GM20000 (cell line): ENCODE data around the gene NUB1.

Experiments
- DNase-seq: peaks from one replicate; pipeline ENCODE4 v3.0.0; 2012; ENCODE audit warnings: low spot score
- CTCF ChIP-seq: IDR thresholded peaks from 2 replicates; pipeline ENCODE4 v1.5.1; 2012; ENCODE audit warnings: mild to moderate bottlenecking, control low read depth; ENCODE audit errors: extremely low read depth, missing control alignments

NUB1 gene

GRCh38 chr7:151341357-151342101 is at the start of gene NUB1:
TSS of gene NUB1 (plus strand) at chr7:151341812. CDS start at chr7:151345350, 3,538 bp downstream.
- peak; percentile 89 for DNase-seq
- TF ChIP-seq CTCF, result no peak

DNA sequence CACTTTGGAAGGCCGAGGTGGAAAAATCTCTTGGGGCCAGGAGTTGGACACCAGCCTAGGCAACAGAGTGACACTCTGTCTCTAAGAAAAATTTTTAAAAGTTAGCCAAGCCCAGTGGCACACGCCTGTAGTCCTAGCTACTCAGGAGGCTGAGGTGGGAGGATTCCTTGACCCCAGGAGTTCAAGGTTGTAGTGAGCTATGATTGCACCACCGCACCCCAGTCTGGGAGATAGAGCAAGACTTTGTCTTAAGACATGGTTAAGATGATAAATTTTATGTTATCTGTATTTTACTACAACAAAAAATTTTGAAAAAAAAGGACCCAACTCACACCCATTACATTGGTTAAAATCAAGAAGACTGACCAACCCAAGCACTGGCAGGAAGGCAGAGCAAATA is 48.8 kb upstream of the NUB1 start:
- no peak for DNase-seq
- TF ChIP-seq CTCF, result no peak

DNA sequence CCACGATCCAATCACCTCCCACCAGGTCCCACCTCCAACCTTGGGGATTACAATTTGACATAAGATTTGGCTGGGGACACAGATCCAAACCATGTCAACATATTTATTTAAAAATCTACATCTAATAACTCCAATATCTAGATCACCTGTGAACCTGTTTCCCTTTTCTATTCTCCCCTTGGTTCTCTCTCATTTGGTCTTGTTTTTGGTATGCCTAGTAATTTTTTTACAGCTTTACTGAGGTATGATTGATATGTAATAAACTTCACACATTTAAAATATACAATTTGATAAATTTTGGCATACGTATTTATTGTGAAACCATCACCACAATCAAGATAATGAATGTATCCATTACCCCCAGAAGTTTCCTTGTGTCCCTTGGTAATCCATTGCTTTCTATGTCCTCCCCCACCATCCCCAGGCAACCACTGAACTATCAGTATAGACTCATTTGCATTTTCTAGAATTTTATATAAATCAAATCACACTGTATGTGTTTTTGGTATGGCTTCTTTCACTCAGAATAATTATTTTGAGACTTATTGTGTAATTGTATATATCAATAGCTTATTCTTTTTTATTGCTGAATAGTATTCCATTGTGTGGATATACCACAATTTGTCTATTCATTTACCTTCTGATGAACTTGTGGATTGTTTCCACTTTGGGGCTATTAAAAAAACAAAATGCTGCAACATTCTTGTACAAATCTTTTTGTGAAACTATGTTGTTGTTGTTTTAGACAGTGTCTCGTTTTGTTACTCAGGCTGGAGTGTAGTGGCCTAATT is 45.2 kb upstream of the NUB1 start:
- DNase-seq, result no peak
- TF ChIP-seq CTCF, result no peak

DNA sequence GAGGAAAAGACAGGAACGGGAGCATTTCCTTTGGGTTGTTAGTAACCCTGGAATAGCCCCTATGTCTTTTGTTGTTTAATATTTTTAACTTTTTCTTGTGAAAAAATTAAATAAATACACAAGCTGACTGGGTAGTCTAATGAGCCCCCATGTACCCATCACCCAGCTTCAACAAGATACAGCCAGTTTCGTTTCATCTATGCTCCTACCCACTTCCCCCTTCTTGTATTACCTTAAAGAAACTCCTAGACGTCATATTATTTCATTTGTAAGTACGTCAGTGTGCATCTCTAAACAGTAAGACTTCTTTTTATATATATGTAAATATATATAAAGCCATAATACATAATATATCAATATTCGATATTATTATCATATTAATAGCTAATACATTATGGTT is 42.8 kb upstream of the NUB1 start:
- no peak for DNase-seq
- TF ChIP-seq CTCF, result no peak

GRCh38 chr7:151299530-151299929 is 42.1 kb upstream of the NUB1 start:
- no peak for TF ChIP-seq CTCF

DNA sequence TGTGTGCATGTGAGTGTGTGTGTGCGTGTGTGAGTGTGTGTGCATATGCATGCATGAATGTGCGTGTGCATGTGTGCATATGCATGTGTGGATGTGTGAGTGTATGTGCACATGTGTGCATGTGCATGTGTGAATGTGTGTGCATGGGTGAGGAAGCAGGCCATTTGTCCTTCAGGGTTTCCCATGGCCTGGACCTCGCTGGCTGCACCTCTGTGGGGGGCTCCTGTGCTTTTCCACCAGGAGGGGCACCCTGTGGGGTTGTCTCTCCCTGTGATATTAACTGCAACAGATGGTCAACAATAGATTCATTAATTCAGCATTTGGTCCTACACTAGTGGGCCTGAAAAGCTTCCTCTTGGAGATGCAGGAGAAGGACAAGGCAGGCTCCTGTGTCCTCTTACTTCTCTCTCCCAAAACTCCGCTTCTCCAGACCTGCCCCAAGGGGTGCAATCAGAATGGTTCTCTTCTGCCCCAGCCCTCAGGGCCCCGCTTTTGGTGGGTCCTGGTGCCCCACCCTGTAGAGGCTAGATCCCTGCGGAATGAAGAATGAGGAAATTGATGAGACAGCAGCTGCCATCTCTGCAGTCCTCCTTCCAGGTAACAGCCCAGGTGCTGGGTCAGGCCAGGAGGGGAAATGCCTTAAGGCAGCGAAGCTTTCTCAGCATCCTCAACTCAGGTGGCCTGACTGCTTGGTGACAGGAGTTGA is 41.5 kb upstream of the NUB1 start:
- DNase-seq, result no peak
- TF ChIP-seq CTCF, result no peak

More at GRCh38 chr7:151299530-151299929, 42.1 kb upstream of the NUB1 start:
- no peak for DNase-seq
